DMS 273 treated with DMSO at 0.1 percent for 48 hours (cell line): ENCODE measurements around the gene CTNND2.

Source experiments
- DNase-seq: peaks from one replicate; lab custom pipeline; 2025; lab: John Stamatoyannopoulos, UW

Gene CTNND2

GRCh38 chr5:11522796-11523195, 381.4 kb downstream of the CTNND2 start:
- DNase-seq, result no peak

GRCh38 chr5:11520241-11520930, 383.9 kb downstream of the CTNND2 start:
- DNase-seq, result no peak

- no peak for DNase-seq
Observed at GRCh38 chr5:11519236-11519635, 385.0 kb downstream of the CTNND2 start.

GRCh38 chr5:11518676-11519075, 385.6 kb downstream of the CTNND2 start:
- DNase-seq, result no peak

GRCh38 chr5:11514705-11515432, 389.4 kb downstream of the CTNND2 start:
- DNase-seq, result no peak

GRCh38 chr5:11511878-11512277, 392.4 kb downstream of the CTNND2 start:
- no peak for DNase-seq

GRCh38 chr5:11510889-11511288, 393.4 kb downstream of the CTNND2 start:
- no peak for DNase-seq

GRCh38 chr5:11509793-11510192, 394.5 kb downstream of the CTNND2 start:
- DNase-seq, result no peak

GRCh38 chr5:11507156-11507910, 396.9 kb downstream of the CTNND2 start:
- no peak for DNase-seq

- no peak for DNase-seq
Observed at GRCh38 chr5:11504886-11505193, 399.4 kb downstream of the CTNND2 start.

GRCh38 chr5:11504065-11504885, 400.0 kb downstream of the CTNND2 start:
- DNase-seq, result no peak

GRCh38 chr5:11502783-11503182, 401.5 kb downstream of the CTNND2 start:
- DNase-seq, result no peak

- DNase-seq, result no peak
Observed at GRCh38 chr5:11497651-11498050, 406.6 kb downstream of the CTNND2 start.

GRCh38 chr5:11496137-11496719, 408.0 kb downstream of the CTNND2 start:
- no peak for DNase-seq

GRCh38 chr5:11494340-11494739, 409.9 kb downstream of the CTNND2 start:
- DNase-seq, result no peak

- DNase-seq, result no peak
Observed at GRCh38 chr5:11491404-11492075, 412.7 kb downstream of the CTNND2 start.

- DNase-seq, result no peak
Observed at GRCh38 chr5:11483630-11484029, 420.6 kb downstream of the CTNND2 start.

- no peak for DNase-seq
Observed at GRCh38 chr5:11482011-11482410, 422.2 kb downstream of the CTNND2 start.

GRCh38 chr5:11477786-11478185, 426.5 kb downstream of the CTNND2 start:
- no peak for DNase-seq

- DNase-seq, result no peak
Observed at GRCh38 chr5:11476866-11477265, 427.4 kb downstream of the CTNND2 start.

- DNase-seq, result no peak
Observed at GRCh38 chr5:11468334-11469039, 435.8 kb downstream of the CTNND2 start.
